HG02623 (cell line): ENCODE measurements around the gene AGO4.

ENCODE experiments used
- ATAC-seq: cut with Tn5 transposase; IDR thresholded peaks from one replicate; pipeline ENCODE4 v1.9.1; 2021; ENCODE audit warnings: moderate library complexity; ENCODE audit not compliant: unreplicated experiment

AGO4 gene

DNA sequence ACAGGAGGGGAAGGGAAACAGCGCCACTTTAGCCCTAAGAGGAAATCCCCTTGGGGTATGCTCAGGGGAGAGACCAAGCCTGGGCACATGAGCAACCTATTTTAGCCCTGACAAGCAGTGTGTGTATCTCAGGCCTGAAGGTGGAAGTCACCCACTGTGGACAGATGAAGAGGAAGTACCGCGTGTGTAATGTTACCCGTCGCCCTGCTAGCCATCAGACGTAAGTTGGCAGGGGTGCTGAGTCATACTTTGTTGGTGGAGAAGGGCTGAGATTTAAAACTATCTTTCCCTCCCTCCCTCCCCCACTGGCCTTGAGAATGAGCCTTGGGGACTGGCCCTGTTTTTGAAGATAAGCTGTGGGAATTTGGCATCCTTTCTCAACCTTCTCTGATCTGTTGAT is 86.4 kb downstream of the AGO4 start:
- ATAC-seq = no peak

DNA sequence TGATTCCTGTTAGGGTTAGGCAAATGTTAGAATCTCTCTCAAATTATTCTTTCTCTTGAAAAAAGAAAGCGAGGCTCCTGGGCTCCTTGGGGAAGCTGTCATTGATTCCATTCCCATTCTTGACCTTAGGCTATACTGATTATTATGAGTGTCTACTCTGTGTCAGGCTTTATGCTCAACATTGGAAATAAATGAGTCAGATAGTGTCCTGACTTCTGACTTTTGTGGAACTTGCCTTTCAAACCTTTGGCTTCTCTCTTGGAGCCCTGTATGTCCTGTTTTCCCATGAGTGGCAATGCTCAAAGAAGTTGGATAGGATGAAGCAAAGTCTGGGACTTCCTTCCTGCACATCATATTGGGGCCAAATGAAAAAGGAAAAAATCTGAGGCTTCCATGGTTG is 86.8 kb downstream of the AGO4 start:
- no peak for ATAC-seq

- no peak for ATAC-seq
Observed at GRCh38 chr1:35899941-35900340, 92.1 kb downstream of the AGO4 start.

DNA sequence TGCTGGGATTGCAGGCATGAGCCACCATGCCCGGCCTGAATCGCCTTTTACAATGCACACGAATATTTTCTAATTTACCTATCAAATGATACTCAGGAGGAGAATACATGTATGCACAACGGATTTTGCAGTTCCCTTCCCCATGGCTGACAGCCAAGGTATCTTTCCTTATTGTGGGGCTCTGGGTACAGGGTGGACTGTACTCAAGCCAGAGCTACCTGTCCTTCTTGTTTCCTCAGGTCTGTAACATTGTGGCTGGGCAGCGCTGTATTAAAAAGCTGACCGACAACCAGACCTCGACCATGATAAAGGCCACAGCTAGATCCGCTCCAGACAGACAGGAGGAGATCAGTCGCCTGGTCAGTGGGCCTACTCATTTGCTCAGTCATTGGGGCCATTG is 93.4 kb downstream of the AGO4 start:
- no peak for ATAC-seq

DNA sequence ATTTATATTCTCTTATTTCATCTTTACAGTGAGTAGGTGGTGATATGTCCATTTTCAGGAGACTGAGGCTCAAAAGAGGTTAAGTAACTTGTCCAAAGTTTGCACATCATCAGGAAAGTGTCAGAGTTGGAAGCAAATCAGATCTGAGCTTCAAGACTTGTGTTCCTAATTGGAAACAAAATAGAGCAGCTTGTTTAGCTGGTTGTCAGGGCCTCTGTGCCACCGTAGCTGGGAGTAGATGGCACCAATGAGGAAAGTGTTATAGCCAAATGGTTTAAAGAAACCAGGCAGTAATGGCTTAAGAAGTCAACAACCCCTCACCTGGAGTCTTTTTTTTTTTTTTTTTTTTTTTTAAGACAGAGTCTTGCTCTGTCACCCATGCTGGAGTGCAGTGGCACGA is 94.9 kb downstream of the AGO4 start:
- no peak for ATAC-seq
